ENCODE results near the gene ARID4B. TPM values are rescaled to one million over a fixed set of nuclear protein-coding genes. Genes with fewer than 3 reads are reported as not detected.

ARID4B gene
- total and polyA plus RNA-seq, 2 of the 13 experiments (the other 11 are each of a cell fraction or from before 2014, with no cell fraction given), result 9.7 to 24.6 TPM

GRCh38 chr1:235160957-235161684, 166.9 kb downstream of the ARID4B start, which contains the start of gene RBM34 (continued):
- peak; percentile 42 for TF ChIP-seq FOSL2 (CRISPR knock-in tag; IDR thresholded peaks at IDR 0.05)
- no peak; the same call in 1 of the 2 replicates for TF ChIP-seq HINFP (CRISPR knock-in tag; IDR thresholded peaks at IDR 0.05; ENCODE audit: low read depth)
- no peak for TF ChIP-seq FOXO4 (CRISPR knock-in tag; conservative IDR thresholded peaks at IDR 0.05)
- TF ChIP-seq, protein P1, sequence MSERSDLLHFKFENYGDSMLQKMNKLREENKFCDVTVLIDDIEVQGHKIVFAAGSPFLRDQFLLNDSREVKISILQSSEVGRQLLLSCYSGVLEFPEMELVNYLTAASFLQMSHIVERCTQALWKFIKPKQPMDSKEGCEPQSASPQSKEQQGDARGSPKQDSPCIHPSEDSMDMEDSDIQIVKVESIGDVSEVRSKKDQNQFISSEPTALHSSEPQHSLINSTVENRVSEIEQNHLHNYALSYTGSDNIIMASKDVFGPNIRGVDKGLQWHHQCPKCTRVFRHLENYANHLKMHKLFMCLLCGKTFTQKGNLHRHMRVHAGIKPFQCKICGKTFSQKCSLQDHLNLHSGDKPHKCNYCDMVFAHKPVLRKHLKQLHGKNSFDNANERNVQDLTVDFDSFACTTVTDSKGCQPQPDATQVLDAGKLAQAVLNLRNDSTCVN (CRISPR knock-in tag; IDR thresholded peaks at IDR 0.05; ENCODE audit: borderline replicate concordance), result peak; percentile 84; the same call in 1 of the 2 replicates
- no peak for TF ChIP-seq KDM6A (CRISPR knock-in tag; IDR thresholded peaks at IDR 0.05; ENCODE audit: low read depth)
- TF ChIP-seq KDM2A (CRISPR knock-in tag; IDR thresholded peaks at IDR 0.05; ENCODE audit: borderline replicate concordance, low read depth), result peak; percentile 81; the same call in 1 of the 2 replicates
- TF ChIP-seq RFXANK (CRISPR knock-in tag; IDR thresholded peaks at IDR 0.05), result 0 out of 2 replicates have a peak, but pooled peaks have one; percentile 31
- peak; percentile 94 for TF ChIP-seq MTERF4 (CRISPR knock-in tag; IDR thresholded peaks at IDR 0.05)
- peak; percentile 95 for TF ChIP-seq ZNF766 (CRISPR knock-in tag; IDR thresholded peaks at IDR 0.05; ENCODE audit: borderline replicate concordance)
- TF ChIP-seq GABPA (IDR thresholded peaks at IDR 0.05; ENCODE audit: low read depth, low read length), result peak; percentile 85
- peak; percentile 95 for TF ChIP-seq GABPA (CRISPR knock-in tag; IDR thresholded peaks at IDR 0.05; ENCODE audit: low read depth)
- no peak for TF ChIP-seq EZH2 (conservative IDR thresholded peaks at IDR 0.05; ENCODE audit: low read depth, low read length)
- TF ChIP-seq, protein P2, sequence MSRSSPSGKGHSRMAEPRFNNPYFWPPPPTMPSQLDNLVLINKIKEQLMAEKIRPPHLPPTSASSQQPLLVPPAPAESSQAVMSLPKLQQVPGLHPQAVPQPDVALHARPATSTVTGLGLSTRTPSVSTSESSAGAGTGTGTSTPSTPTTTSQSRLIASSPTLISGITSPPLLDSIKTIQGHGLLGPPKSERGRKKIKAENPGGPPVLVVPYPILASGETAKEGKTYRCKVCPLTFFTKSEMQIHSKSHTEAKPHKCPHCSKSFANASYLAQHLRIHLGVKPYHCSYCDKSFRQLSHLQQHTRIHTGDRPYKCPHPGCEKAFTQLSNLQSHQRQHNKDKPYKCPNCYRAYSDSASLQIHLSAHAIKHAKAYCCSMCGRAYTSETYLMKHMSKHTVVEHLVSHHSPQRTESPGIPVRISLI (CRISPR knock-in tag; IDR thresholded peaks at IDR 0.05; ENCODE audit: borderline replicate concordance), result peak; percentile 37; the same call in 1 of the 2 replicates
- peak; percentile 68; the same call in 1 of the 2 replicates for TF ChIP-seq ZNF788 (CRISPR knock-in tag; IDR thresholded peaks at IDR 0.05; ENCODE audit: borderline replicate concordance)
- TF ChIP-seq, protein P3, sequence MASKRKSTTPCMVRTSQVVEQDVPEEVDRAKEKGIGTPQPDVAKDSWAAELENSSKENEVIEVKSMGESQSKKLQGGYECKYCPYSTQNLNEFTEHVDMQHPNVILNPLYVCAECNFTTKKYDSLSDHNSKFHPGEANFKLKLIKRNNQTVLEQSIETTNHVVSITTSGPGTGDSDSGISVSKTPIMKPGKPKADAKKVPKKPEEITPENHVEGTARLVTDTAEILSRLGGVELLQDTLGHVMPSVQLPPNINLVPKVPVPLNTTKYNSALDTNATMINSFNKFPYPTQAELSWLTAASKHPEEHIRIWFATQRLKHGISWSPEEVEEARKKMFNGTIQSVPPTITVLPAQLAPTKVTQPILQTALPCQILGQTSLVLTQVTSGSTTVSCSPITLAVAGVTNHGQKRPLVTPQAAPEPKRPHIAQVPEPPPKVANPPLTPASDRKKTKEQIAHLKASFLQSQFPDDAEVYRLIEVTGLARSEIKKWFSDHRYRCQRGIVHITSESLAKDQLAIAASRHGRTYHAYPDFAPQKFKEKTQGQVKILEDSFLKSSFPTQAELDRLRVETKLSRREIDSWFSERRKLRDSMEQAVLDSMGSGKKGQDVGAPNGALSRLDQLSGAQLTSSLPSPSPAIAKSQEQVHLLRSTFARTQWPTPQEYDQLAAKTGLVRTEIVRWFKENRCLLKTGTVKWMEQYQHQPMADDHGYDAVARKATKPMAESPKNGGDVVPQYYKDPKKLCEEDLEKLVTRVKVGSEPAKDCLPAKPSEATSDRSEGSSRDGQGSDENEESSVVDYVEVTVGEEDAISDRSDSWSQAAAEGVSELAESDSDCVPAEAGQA (IDR thresholded peaks at IDR 0.05; ENCODE audit: low read depth), result peak; percentile 52; the same call in 1 of the 2 replicates
- TF ChIP-seq, protein P3 (CRISPR knock-in tag; IDR thresholded peaks at IDR 0.05; ENCODE audit: borderline replicate concordance), result peak; percentile 77; the same call in 1 of the 2 replicates

Measured in HepG2 (cell line).